ENCODE data around the gene AOX1.
A peak's percentile ranks its signal among the peaks of the same experiment; 100 is the strongest.
"Not testable (repeated sequence)": the region's sequence is repeated elsewhere in the genome, so short reads cannot be mapped to it uniquely, and the experiment has no call there.

The AOX1 gene

DNA sequence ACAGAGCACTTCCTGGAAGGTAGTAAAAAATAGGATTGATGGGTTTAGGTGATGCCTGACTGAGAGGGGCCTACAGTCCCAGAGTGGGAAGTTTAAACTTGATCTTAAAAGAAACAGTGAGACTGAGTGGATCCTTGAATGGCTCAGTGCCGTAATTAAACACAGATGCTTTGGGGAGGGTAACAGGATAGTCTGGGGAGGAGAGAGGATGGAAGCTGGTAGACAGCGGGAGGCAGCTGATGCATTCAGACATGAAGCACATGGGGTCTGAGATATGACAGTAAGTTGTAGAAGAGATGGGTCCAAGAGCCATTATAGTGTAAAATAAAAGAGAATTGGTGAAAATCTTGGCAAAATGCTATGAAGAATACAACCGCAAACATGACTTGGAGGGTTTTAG lies 54.4 kb downstream of the AOX1 start:
- H3K4me3 ChIP-seq (ENCODE audit: low read length): no peak overlapping the region
- no peak for DNase-seq (ENCODE audit: low read depth)
- TF ChIP-seq, protein P1, sequence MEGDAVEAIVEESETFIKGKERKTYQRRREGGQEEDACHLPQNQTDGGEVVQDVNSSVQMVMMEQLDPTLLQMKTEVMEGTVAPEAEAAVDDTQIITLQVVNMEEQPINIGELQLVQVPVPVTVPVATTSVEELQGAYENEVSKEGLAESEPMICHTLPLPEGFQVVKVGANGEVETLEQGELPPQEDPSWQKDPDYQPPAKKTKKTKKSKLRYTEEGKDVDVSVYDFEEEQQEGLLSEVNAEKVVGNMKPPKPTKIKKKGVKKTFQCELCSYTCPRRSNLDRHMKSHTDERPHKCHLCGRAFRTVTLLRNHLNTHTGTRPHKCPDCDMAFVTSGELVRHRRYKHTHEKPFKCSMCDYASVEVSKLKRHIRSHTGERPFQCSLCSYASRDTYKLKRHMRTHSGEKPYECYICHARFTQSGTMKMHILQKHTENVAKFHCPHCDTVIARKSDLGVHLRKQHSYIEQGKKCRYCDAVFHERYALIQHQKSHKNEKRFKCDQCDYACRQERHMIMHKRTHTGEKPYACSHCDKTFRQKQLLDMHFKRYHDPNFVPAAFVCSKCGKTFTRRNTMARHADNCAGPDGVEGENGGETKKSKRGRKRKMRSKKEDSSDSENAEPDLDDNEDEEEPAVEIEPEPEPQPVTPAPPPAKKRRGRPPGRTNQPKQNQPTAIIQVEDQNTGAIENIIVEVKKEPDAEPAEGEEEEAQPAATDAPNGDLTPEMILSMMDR (IDR thresholded peaks at IDR 0.05; ENCODE audit: insufficient read depth, low read depth, low read length, missing control alignments): no peak

GRCh38 chr2:200640901-200641300 lies 55.1 kb downstream of the AOX1 start:
- no peak for DNase-seq (ENCODE audit: low read depth)
- no peak overlapping the region for H3K4me3 ChIP-seq (ENCODE audit: low read length)
- TF ChIP-seq, protein P1 (IDR thresholded peaks at IDR 0.05; ENCODE audit: insufficient read depth, low read depth, low read length, missing control alignments): no peak

- not testable (repeated sequence) for H3K4me3 ChIP-seq (ENCODE audit: low read length)
- peak; percentile 36 for DNase-seq (ENCODE audit: low read depth)
Observed at GRCh38 chr2:200648518-200649281, 62.9 kb downstream of the AOX1 start.

DNA sequence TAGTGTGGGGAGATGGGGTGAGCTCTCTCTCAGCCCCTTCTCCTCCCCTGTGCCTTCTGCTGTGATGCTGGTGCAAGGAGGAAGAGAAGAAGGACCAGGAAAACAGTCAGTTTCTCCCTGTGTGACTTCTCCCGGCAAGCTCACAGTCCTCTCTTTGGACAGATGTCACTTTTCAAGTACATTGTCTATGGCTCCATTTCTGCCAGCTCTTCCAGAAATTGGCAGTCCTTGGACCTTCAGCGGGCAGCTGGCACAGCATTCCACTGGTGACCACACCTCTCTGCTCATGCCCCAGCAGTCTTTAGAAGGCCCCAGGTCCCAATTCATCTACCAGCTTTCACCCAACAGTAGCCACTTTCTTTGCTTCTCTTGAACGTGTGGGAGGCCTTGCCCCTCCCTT lies 63.9 kb downstream of the AOX1 start:
- TF ChIP-seq, protein P1 (IDR thresholded peaks at IDR 0.05; ENCODE audit: insufficient read depth, low read depth, low read length, missing control alignments): no peak
- no peak overlapping the region for H3K4me3 ChIP-seq (ENCODE audit: low read length)
- DNase-seq (ENCODE audit: low read depth): no peak

DNA sequence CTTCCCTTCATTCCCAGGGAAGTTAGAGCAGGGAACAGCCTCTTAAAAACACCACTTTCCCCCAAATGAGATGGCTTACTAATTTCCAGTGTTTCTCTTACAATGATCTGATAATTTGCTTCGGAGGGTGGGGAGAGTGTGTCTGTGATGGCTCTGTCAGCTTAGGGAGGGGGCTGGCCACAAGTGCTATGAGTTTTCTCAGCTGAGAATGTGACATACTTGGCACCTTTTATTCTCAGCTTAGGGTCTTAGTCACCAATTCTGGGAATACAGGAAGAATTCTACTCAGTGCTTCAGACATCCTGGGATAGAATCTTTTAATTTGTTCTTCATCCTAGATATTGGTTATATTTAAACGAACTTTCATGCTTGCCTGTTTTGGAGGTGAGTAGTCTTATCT lies 64.4 kb downstream of the AOX1 start:
- no peak overlapping the region for H3K4me3 ChIP-seq (ENCODE audit: low read length)
- TF ChIP-seq, protein P1 (IDR thresholded peaks at IDR 0.05; ENCODE audit: insufficient read depth, low read depth, low read length, missing control alignments): no peak
- DNase-seq (ENCODE audit: low read depth): no peak

- DNase-seq (ENCODE audit: low read depth): no peak
- no peak overlapping the region for H3K4me3 ChIP-seq (ENCODE audit: low read length)
- TF ChIP-seq, protein P1 (IDR thresholded peaks at IDR 0.05; ENCODE audit: insufficient read depth, low read depth, low read length, missing control alignments): no peak
Observed at GRCh38 chr2:200652158-200652557, 66.3 kb downstream of the AOX1 start.

- H3K4me3 ChIP-seq (ENCODE audit: low read length): no peak overlapping the region
- TF ChIP-seq, protein P1 (IDR thresholded peaks at IDR 0.05; ENCODE audit: insufficient read depth, low read depth, low read length, missing control alignments): no peak
- DNase-seq (ENCODE audit: low read depth): no peak
Observed at GRCh38 chr2:200653021-200653420, 67.2 kb downstream of the AOX1 start.

Data from epithelial cell of esophagus (primary cell).